Thoracic aorta (tissue), 2 donors: ENCODE measurements around the gene RANBP17. TPM values are rescaled to one million over a fixed set of nuclear protein-coding genes. Genes with fewer than 3 reads are reported as not detected.

ENCODE experiments used
- ATAC-seq: fragments of 150-250 bp; one replicate; pipeline ENCODE4 v1.8.0; 2017; ENCODE audit warnings: low read depth; ENCODE audit not compliant: insufficient number of reproducible peaks, low FRiP score
- DNase-seq: peaks from one replicate; pipeline ENCODE4 v3.0.0-alpha.2; 2020; ENCODE audit warnings: low spot score
- H3K27ac ChIP-seq, 2 donors: fragments of 200-600 bp; sonication (generic); 1 replicate in 1 of 2; 2 replicates in 1 of 2; pipeline ENCODE4 v1.5.1; 2016; ENCODE audit warnings: mild to moderate bottlenecking in 2 of 2, moderate library complexity in 2 of 2
- H3K27me3 ChIP-seq: fragments of 200-600 bp; sonication (generic); replicated peaks from 2 replicates; pipeline ENCODE4 v1.6.0; 2016; ENCODE audit warnings: mild to moderate bottlenecking; ENCODE audit not compliant: insufficient read depth
- H3K36me3 ChIP-seq: fragments of 200-600 bp; sonication (generic); one replicate; pipeline ENCODE4 v1.5.1; 2016
- H3K4me1 ChIP-seq, 2 donors: fragments of 200-600 bp; sonication (generic); 1 replicate in 1 of 2; 2 replicates in 1 of 2; pipeline versions ENCODE4 v1.5.1 to v1.6.0; 2016; ENCODE audit warnings: low read depth in 2 of 2, mild to moderate bottlenecking in 1 of 2; ENCODE audit not compliant: control insufficient read depth in 1 of 2
- H3K4me3 ChIP-seq: fragments of 200-600 bp; sonication (generic); 2 replicates; pipeline ENCODE4 v1.5.1; 2016; ENCODE audit warnings: mild to moderate bottlenecking
- H3K9me3 ChIP-seq: fragments of 200-600 bp; sonication (generic); 2 replicates; pipeline ENCODE4 v1.5.1; 2016
- total RNA-seq, 2 donors: library from RNA; depleted of rRNA; stranded (reverse); fragments of >200 nt; gene quantifications; one replicate each; pipeline versions ENCODE4 v1.1.0 to v1.2.3, GENCODE V29; 2016
- TF ChIP-seq, protein P1 (sequence below): fragments of 200-600 bp; sonication (generic); IDR thresholded peaks from one replicate; pipeline ENCODE4 v1.5.1; 2019; ENCODE audit warnings: antibody characterized with exemption

RANBP17 gene
- total RNA-seq, 2 donors from 2014 or later = 8.4 to 31.1 TPM

GRCh38 chr5:170937072-170937471 is 75.3 kb downstream of the RANBP17 start:
- TF ChIP-seq, protein P1, sequence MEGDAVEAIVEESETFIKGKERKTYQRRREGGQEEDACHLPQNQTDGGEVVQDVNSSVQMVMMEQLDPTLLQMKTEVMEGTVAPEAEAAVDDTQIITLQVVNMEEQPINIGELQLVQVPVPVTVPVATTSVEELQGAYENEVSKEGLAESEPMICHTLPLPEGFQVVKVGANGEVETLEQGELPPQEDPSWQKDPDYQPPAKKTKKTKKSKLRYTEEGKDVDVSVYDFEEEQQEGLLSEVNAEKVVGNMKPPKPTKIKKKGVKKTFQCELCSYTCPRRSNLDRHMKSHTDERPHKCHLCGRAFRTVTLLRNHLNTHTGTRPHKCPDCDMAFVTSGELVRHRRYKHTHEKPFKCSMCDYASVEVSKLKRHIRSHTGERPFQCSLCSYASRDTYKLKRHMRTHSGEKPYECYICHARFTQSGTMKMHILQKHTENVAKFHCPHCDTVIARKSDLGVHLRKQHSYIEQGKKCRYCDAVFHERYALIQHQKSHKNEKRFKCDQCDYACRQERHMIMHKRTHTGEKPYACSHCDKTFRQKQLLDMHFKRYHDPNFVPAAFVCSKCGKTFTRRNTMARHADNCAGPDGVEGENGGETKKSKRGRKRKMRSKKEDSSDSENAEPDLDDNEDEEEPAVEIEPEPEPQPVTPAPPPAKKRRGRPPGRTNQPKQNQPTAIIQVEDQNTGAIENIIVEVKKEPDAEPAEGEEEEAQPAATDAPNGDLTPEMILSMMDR = no peak
- no peaks in the 10 kb centered on the region for H3K9me3 ChIP-seq
- no peaks in the 10 kb centered on the region for H3K4me1 ChIP-seq
- H3K27ac ChIP-seq = no peak overlapping the region
- DNase-seq (no peak), ATAC-seq (no peak)
- H3K36me3 ChIP-seq = no peaks in the 10 kb centered on the region
- H3K27me3 ChIP-seq = no peaks in the 10 kb centered on the region
- no peak overlapping the region for H3K4me3 ChIP-seq

GRCh38 chr5:170937914-170938313 is 76.1 kb downstream of the RANBP17 start:
- no peaks in the 10 kb centered on the region for H3K4me1 ChIP-seq
- H3K27me3 ChIP-seq = no peaks in the 10 kb centered on the region
- no peak overlapping the region for H3K4me3 ChIP-seq
- ATAC-seq = no peak
- H3K9me3 ChIP-seq = no peaks in the 10 kb centered on the region
- no peak for DNase-seq
- TF ChIP-seq, protein P1 = no peak
- no peaks in the 10 kb centered on the region for H3K36me3 ChIP-seq
- H3K27ac ChIP-seq = no peak overlapping the region

GRCh38 chr5:170939178-170939577 is 77.4 kb downstream of the RANBP17 start:
- Histone ChIP-seq H3K36me3 (no peaks in the 10 kb centered on the region), H3K4me1 (no peaks in the 10 kb centered on the region), H3K27ac (no peak overlapping the region), H3K4me3 (no peak overlapping the region), H3K9me3 (no peaks in the 10 kb centered on the region), H3K27me3 (no peaks in the 10 kb centered on the region)
- no peak for ATAC-seq
- DNase-seq = no peak
- TF ChIP-seq, protein P1 = no peak

- TF ChIP-seq, protein P1 = no peak
- Histone ChIP-seq H3K4me3 (no peak overlapping the region), H3K4me1 (no peaks in the 10 kb centered on the region), H3K27ac (no peak overlapping the region), H3K9me3 (no peaks in the 10 kb centered on the region), H3K36me3 (no peaks in the 10 kb centered on the region), H3K27me3 (no peaks in the 10 kb centered on the region)
- ATAC-seq = no peak
- no peak for DNase-seq
Observed at GRCh38 chr5:170941788-170942187, 80.0 kb downstream of the RANBP17 start.

DNA sequence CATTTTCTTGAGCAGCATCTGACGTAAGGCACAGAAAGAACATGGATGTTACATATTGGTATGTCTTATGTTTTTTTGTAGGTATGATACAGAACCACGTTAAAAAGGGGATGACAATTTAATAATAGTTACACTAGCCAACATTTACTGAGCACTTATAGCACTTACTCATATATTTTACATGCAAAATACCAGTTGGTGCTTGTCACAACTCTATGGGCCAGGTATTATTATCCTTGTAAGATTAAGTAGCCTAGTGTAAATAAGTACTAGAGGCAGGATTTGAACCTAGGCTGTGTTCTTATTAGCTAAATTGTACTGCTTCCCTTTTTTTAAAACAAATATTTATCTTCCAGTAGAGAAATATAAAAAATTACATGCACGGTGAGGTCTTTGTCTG is 83.5 kb downstream of the RANBP17 start:
- TF ChIP-seq, protein P1 = no peak
- no peak overlapping the region for H3K4me3 ChIP-seq
- ATAC-seq = no peak
- DNase-seq = no peak
- H3K9me3 ChIP-seq = no peaks in the 10 kb centered on the region
- no peaks in the 10 kb centered on the region for H3K36me3 ChIP-seq
- H3K27ac ChIP-seq = no peak overlapping the region
- no peaks in the 10 kb centered on the region for H3K4me1 ChIP-seq
- no peaks in the 10 kb centered on the region for H3K27me3 ChIP-seq
